ENCODE results near the gene S1PR4. TPM values are rescaled to one million over a fixed set of nuclear protein-coding genes. Genes with fewer than 3 reads are reported as not detected.

Gene S1PR4
- polyA plus RNA-seq, 1 of the 3 experiments (the other 2 are of a cell fraction), result not detected

DNA sequence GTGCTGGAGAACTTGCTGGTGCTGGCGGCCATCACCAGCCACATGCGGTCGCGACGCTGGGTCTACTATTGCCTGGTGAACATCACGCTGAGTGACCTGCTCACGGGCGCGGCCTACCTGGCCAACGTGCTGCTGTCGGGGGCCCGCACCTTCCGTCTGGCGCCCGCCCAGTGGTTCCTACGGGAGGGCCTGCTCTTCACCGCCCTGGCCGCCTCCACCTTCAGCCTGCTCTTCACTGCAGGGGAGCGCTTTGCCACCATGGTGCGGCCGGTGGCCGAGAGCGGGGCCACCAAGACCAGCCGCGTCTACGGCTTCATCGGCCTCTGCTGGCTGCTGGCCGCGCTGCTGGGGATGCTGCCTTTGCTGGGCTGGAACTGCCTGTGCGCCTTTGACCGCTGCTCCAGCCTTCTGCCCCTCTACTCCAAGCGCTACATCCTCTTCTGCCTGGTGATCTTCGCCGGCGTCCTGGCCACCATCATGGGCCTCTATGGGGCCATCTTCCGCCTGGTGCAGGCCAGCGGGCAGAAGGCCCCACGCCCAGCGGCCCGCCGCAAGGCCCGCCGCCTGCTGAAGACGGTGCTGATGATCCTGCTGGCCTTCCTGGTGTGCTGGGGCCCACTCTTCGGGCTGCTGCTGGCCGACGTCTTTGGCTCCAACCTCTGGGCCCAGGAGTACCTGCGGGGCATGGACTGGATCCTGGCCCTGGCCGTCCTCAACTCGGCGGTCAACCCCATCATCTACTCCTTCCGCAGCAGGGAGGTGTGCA, 587 bp downstream of the S1PR4 start:
- Histone ChIP-seq H3K36me3 (replicated peaks in 1 of 2; ENCODE audit: control insufficient read depth in 1 of 2, insufficient read depth in 2 of 2, low read length in 1 of 2) (no peaks in the 10 kb centered on the region), H3K79me2 (ENCODE audit: insufficient read depth) (no peaks in the 10 kb centered on the region), H3K9ac (no peak overlapping the region), H3K27ac (ENCODE audit: low read depth in 2 of 2, low read length in 1 of 2) (no peak overlapping the region), H3K4me2 (no peak overlapping the region), H3K4me3 (ENCODE audit: low read depth in 2 of 2, low read length in 1 of 2) (no peak overlapping the region), H3F3A (replicated peaks; ENCODE audit: insufficient read depth) (peaks cover 3% of the 10 kb centered on the region), H2AFZ (ENCODE audit: low read depth) (no peak overlapping the region), H4K20me1 (ENCODE audit: insufficient read depth) (no peaks in the 10 kb centered on the region), H3K27me3 (ENCODE audit: insufficient read depth) (no peaks in the 10 kb centered on the region), H3K9me2 (no peaks in the 10 kb centered on the region), H3K4me1 (ENCODE audit: control insufficient read depth in 1 of 2, insufficient read depth in 2 of 2, low read depth in 1 of 2, low read length in 1 of 2) (no peaks in the 10 kb centered on the region; a peak in 1 of 4 replicates), H3K9me3 (no peaks in the 10 kb centered on the region)
- 99% methylated on average over 21 of the region's 52 CpGs for WGBS (ENCODE audit: low lambda C conversion rate)
- TF ChIP-seq, protein P1, sequence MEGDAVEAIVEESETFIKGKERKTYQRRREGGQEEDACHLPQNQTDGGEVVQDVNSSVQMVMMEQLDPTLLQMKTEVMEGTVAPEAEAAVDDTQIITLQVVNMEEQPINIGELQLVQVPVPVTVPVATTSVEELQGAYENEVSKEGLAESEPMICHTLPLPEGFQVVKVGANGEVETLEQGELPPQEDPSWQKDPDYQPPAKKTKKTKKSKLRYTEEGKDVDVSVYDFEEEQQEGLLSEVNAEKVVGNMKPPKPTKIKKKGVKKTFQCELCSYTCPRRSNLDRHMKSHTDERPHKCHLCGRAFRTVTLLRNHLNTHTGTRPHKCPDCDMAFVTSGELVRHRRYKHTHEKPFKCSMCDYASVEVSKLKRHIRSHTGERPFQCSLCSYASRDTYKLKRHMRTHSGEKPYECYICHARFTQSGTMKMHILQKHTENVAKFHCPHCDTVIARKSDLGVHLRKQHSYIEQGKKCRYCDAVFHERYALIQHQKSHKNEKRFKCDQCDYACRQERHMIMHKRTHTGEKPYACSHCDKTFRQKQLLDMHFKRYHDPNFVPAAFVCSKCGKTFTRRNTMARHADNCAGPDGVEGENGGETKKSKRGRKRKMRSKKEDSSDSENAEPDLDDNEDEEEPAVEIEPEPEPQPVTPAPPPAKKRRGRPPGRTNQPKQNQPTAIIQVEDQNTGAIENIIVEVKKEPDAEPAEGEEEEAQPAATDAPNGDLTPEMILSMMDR (IDR thresholded peaks at IDR 0.05), result no peak
- TF ChIP-seq EP300 (IDR thresholded peaks at IDR 0.05; ENCODE audit: borderline replicate concordance in 1 of 2, low read depth in 1 of 2, low read length in 1 of 2) (no peak), FOSL2 (IDR thresholded peaks at IDR 0.05; ENCODE audit: borderline replicate concordance, low read depth) (no peak), SIN3A (IDR thresholded peaks at IDR 0.05; ENCODE audit: borderline replicate concordance, low read depth, low read length) (no peak), YY1 (IDR thresholded peaks at IDR 0.05; ENCODE audit: low read depth) (no peak), POLR2AphosphoS5 (IDR thresholded peaks at IDR 0.05; ENCODE audit: low read depth, low read length) (no peak), TEAD4 (IDR thresholded peaks at IDR 0.05; ENCODE audit: borderline replicate concordance, insufficient read depth) (no peak), TAF1 (IDR thresholded peaks at IDR 0.05; ENCODE audit: borderline replicate concordance, low read depth, low read length) (no peak), ELF1 (IDR thresholded peaks at IDR 0.05) (no peak), RXRA (IDR thresholded peaks at IDR 0.05; ENCODE audit: borderline replicate concordance, low read depth) (no peak), FOXJ3 (CRISPR knock-in tag; IDR thresholded peaks at IDR 0.05) (no peak), MXI1 (IDR thresholded peaks at IDR 0.05; ENCODE audit: low read depth, low read length) (no peak)
- TF ChIP-seq, protein P2, sequence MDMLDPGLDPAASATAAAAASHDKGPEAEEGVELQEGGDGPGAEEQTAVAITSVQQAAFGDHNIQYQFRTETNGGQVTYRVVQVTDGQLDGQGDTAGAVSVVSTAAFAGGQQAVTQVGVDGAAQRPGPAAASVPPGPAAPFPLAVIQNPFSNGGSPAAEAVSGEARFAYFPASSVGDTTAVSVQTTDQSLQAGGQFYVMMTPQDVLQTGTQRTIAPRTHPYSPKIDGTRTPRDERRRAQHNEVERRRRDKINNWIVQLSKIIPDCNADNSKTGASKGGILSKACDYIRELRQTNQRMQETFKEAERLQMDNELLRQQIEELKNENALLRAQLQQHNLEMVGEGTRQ (IDR thresholded peaks at IDR 0.05; ENCODE audit: borderline replicate concordance, low read depth, low read length), result no peak
- TF ChIP-seq, protein P3, sequence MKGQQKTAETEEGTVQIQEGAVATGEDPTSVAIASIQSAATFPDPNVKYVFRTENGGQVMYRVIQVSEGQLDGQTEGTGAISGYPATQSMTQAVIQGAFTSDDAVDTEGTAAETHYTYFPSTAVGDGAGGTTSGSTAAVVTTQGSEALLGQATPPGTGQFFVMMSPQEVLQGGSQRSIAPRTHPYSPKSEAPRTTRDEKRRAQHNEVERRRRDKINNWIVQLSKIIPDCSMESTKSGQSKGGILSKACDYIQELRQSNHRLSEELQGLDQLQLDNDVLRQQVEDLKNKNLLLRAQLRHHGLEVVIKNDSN (IDR thresholded peaks at IDR 0.05; ENCODE audit: borderline replicate concordance, low read depth), result no peak
- TF ChIP-seq, protein P4, sequence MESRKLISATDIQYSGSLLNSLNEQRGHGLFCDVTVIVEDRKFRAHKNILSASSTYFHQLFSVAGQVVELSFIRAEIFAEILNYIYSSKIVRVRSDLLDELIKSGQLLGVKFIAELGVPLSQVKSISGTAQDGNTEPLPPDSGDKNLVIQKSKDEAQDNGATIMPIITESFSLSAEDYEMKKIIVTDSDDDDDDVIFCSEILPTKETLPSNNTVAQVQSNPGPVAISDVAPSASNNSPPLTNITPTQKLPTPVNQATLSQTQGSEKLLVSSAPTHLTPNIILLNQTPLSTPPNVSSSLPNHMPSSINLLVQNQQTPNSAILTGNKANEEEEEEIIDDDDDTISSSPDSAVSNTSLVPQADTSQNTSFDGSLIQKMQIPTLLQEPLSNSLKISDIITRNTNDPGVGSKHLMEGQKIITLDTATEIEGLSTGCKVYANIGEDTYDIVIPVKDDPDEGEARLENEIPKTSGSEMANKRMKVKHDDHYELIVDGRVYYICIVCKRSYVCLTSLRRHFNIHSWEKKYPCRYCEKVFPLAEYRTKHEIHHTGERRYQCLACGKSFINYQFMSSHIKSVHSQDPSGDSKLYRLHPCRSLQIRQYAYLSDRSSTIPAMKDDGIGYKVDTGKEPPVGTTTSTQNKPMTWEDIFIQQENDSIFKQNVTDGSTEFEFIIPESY (IDR thresholded peaks at IDR 0.05; ENCODE audit: borderline replicate concordance, low read depth), result no peak
- TF ChIP-seq, protein P5, sequence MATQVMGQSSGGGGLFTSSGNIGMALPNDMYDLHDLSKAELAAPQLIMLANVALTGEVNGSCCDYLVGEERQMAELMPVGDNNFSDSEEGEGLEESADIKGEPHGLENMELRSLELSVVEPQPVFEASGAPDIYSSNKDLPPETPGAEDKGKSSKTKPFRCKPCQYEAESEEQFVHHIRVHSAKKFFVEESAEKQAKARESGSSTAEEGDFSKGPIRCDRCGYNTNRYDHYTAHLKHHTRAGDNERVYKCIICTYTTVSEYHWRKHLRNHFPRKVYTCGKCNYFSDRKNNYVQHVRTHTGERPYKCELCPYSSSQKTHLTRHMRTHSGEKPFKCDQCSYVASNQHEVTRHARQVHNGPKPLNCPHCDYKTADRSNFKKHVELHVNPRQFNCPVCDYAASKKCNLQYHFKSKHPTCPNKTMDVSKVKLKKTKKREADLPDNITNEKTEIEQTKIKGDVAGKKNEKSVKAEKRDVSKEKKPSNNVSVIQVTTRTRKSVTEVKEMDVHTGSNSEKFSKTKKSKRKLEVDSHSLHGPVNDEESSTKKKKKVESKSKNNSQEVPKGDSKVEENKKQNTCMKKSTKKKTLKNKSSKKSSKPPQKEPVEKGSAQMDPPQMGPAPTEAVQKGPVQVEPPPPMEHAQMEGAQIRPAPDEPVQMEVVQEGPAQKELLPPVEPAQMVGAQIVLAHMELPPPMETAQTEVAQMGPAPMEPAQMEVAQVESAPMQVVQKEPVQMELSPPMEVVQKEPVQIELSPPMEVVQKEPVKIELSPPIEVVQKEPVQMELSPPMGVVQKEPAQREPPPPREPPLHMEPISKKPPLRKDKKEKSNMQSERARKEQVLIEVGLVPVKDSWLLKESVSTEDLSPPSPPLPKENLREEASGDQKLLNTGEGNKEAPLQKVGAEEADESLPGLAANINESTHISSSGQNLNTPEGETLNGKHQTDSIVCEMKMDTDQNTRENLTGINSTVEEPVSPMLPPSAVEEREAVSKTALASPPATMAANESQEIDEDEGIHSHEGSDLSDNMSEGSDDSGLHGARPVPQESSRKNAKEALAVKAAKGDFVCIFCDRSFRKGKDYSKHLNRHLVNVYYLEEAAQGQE (IDR thresholded peaks at IDR 0.05; ENCODE audit: low read depth, low read length), result no peak
- TF ChIP-seq, protein P6, sequence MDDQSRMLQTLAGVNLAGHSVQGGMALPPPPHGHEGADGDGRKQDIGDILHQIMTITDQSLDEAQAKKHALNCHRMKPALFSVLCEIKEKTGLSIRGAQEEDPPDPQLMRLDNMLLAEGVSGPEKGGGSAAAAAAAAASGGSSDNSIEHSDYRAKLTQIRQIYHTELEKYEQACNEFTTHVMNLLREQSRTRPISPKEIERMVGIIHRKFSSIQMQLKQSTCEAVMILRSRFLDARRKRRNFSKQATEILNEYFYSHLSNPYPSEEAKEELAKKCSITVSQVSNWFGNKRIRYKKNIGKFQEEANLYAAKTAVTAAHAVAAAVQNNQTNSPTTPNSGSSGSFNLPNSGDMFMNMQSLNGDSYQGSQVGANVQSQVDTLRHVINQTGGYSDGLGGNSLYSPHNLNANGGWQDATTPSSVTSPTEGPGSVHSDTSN (IDR thresholded peaks at IDR 0.05), result no peak
- TF ChIP-seq, protein P7, sequence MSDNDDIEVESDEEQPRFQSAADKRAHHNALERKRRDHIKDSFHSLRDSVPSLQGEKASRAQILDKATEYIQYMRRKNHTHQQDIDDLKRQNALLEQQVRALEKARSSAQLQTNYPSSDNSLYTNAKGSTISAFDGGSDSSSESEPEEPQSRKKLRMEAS (IDR thresholded peaks at IDR 0.05; ENCODE audit: low read depth), result no peak
- DNase-seq, result no peak
- POLR2A ChIA-PET, result no interaction called here
- CTCF ChIA-PET, result interaction anchor here (0.6 to 1.0 kb wide), 3 partner anchors 16 to 32 kb away, joined by 3 to 4 read pairs (median 3); no protein-coding TSS in a partner anchor
